ENCODE measurements around the gene OTUB1.

The OTUB1 gene

GRCh38 chr11:63974259-63975143, 11.7 kb upstream of the OTUB1 start, which contains the start of gene COX8A:
TSS of gene COX8A (plus strand) at chr11:63974620. CDS start at chr11:63974681, 61 bp downstream.
- peak; percentile 98 to 100 (median 100) for DNase-seq

DNA sequence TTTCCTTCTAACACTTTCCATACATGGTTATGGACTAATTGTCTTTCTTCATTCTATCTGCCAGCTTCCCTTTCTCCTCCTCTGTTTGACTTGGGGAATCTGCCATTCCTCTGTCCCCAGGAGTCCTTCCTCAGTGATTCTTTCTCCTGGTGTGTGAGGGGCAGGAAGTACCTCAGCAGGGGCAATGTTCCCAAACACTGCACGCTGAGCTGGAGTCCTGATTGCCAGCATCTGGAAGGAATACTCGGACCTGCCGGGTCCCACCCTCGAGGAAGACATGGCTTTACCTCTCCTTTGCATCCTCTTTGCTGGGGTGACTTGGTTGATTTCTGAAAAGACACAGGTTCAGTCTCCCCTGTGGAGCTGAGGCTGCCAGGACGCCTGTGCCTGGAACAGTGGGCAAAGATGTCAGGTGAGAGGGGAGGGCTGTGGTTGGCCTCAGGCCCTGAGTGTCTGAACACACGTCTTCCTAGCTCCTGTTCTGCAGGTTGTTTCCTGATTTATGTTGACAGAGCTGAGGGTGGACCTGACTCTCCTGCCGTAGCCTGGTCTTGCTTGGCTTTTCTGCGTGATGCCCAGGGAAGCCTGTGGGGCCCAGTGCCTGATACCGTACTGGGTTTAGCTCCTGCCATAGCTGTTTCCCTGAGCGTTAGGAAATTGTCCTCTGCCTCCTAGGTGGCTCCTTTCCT, 7.5 kb upstream of the OTUB1 start:
- no peak for DNase-seq

DNA sequence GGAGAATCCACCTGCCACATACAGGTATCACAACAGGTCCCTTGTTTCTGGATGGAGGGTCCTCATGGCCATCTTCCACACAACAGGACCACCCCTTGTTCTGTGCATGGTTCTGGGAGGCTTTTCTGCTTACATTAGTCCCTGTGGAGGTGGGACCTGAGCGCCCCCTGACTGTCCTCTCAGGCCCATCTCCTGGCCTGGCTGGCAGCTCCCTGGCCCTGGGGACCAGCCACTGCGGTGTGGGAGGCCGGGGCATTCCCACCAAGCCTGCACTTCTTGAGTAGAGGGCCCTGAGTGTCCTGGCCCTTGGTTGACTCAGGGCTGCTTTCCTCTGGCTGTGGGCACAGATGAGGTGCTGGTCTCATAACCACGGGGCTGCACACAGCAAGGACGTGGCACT, 6.8 kb upstream of the OTUB1 start:
- DNase-seq: no peak

GRCh38 chr11:63985812-63986155, 454 bp upstream of the OTUB1 start:
- DNase-seq: peak; percentile 36 to 72 (median 54)

DNA sequence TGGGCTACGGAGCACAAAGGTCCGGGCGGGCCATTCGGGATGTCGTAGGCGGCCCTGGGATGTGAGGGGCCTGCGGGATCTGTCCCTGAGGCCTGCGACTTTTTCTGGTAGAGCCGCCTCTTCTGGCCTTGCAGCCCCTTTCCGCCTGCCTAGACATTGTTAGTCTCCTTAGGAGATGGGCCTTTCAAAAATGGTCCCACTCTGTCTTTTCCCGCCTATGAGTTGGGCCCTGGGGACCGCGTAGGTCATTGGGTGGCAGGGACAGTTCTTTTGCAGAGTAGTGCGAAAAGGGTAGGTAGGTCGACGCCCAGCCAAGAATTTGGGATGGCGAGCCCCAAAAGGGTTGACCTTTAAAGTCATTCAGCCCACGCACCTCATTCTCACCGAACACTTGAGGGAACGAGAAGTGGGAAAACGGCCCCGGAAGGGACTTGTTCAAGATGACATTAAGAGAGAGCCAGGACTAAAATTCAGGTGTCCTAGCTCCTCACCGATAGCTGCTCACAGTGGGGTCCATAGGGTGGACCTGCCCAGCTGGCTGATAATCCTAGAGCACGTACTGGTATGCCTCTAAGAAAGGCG, 785 bp downstream of the OTUB1 start:
- DNase-seq: peak in 1 of 4 experiments; percentile 24

DNA sequence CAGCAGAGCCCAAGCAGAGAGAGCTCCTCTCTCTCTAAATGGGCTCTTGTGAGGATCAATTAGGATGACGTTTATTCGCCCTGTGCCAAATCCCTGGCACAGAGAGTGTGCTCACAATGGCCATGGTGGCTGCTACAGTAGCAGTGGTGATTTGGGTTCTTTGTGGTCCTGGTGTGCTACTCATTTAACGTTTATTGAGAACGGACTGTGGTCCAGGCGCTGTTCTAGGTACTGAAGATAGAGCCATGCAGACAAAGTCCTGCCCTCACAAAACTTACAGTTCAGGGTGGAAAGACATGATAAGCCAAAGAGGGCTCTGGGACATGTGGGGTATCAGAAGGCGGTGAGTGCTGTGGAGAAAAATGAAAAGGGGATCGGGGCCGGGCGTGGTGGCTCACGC, 5.3 kb downstream of the OTUB1 start:
- no peak for DNase-seq

- DNase-seq: no peak
Observed at GRCh38 chr11:63993100-63993499, 6.9 kb downstream of the OTUB1 start.

- DNase-seq: peak; percentile 52 to 81 (median 77)
Observed at GRCh38 chr11:63993993-63994392, 7.8 kb downstream of the OTUB1 start.

- DNase-seq: no peak
Observed at GRCh38 chr11:63996512-63996911, 10.3 kb downstream of the OTUB1 start.

DNA sequence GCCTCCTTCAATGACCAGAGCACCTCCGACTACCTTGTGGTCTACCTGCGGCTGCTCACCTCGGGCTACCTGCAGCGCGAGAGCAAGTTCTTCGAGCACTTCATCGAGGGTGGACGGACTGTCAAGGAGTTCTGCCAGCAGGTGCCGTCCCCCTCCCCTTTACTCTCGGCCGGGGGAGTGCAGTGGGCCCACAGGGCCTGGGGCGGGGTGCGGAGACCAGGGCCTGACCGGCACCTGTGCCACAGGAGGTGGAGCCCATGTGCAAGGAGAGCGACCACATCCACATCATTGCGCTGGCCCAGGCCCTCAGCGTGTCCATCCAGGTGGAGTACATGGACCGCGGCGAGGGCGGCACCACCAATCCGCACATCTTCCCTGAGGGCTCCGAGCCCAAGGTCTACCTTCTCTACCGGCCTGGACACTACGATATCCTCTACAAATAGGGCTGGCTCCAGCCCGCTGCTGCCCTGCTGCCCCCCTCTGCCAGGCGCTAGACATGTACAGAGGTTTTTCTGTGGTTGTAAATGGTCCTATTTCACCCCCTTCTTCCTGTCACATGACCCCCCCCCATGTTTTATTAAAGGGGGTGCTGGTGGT, 11.0 kb downstream of the OTUB1 start:
- no peak for DNase-seq

DNA sequence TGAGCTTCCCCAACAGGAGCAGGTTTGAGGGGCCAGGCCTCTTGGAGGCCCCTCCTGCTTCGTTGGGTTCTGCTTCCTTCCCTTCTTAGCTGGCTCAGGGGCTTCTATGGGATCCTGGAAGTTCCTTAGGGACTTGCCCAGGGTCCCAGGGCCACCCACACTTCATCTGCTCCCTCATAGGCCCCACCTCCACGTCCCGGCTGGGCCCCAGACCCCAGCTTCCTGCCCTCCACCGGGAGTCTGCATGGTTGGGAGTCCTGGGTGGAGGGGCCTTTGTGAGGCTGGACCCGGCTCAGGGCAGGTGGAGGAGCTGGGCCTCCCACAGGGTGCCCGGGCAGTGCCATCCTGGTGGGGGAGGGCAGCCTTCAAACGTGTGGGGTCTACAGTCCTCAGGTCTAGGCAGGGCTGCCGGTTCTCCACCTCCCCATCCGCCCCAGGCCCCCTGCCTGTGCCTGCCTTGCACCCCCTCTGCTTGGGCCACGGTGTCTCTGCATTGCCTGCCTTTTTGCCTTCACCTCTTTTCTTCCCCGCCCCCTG, 11.6 kb downstream of the OTUB1 start:
- DNase-seq: no peak

DNA sequence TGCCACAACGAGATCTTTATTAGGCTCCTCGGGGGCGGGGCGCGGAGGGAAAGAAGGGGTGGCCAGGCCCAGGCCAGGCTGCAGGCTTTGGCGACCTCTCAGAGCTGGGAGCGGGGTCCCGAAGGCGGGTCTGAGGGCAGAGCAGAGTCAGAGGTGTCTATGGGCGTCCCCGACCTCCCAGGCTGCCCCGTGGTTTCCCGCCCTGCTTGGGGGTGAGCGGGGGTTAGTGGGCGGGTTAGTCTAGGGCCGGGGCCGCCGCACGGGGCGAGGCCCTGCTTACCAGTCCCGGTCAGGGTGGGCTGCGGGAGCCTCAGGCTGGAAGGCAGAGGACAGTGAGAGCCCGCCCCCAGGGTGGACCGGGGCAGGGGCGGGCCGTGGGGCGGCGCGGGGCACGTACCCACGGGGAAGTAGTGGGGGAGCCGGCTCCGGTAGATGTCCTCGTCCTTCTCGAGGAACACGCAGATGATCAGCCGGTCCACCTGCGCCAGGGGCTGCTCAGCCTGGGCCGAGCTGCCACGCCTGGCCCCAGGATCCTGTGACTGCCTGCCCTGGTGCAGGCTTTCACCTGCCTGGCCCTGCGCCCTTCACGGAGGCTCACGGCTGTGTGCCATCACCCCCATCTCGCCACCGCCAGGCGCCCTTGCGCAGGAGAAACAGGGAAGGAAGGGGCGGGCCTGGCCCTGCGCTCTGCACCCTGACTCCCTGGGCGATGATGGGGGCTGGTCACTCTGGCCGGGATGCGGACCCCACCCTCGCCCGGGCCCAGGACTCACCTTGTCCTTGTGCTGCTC, 12.5 kb downstream of the OTUB1 start:
- DNase-seq: peak in 3 of 4 experiments; percentile 30 to 61 (median 52)

DNA sequence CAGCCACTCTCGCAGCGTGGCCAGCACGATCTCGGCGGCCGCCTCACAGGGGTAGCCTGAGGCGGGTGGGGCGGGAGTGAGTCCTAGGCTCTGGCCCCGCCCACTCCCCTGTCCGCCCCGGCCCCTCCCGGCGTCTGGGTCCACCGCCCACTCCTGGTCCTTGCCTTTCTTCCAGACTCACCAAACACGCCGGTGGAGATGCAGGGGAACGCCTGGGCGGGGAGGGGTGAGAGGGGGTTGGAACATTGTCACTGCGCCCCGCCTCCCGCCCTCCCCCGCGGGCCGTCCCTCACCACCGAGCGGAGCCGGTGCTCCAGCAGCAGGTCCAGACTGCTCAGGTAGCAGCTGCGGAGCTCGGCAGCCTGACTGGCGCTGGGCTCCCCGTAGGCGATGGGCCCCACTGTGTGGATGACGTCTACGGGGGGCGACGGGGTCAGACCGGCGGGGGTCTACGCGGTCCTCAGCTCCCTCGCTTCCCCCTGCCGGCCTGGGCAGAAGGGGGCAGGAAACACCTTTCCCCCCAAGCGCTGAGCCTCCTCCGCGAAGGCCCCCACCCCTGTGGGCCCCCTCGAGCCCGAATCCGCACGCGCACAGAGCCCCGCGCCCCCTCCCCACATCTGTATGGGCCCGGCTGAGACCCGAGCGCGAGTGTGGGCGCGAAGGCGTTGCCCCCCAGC, 13.2 kb downstream of the OTUB1 start:
- DNase-seq: peak; percentile 36 to 66 (median 56)

GRCh38 chr11:64000026-64000739, 13.9 kb downstream of the OTUB1 start:
- peak; percentile 88 to 95 (median 93) for DNase-seq

- no peak for DNase-seq
Observed at GRCh38 chr11:64000740-64001483, 14.7 kb downstream of the OTUB1 start.

- DNase-seq: peak in 3 of 4 experiments; percentile 34 to 50 (median 38)
Observed at GRCh38 chr11:64001484-64002420, 15.5 kb downstream of the OTUB1 start.

- DNase-seq: no peak
Observed at GRCh38 chr11:64003807-64004589, 17.8 kb downstream of the OTUB1 start.

DNA sequence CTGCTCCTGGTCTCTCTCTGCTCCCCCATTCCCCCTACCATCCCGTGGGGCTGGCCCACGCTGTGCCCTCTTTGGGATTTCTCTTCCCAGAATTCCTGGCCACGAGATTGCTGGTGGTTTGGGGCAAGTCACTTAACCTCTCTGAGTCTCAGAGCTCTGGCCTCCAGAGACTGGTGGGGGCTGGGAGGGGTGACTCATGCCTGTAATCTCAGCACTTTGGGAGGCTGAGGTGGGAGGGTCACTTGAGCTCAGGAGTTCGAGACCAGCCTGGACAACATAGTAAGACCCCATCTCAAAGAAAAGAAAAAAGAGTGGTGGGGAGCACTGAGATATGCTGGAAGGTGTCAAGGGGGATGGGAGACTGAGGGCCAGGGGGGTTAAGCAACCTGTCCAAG, 18.3 kb downstream of the OTUB1 start:
- no peak for DNase-seq

All from suppressor macrophage (primary cell).